ENCODE results near the gene HS3ST3B1. TPM values are rescaled to one million over a fixed set of nuclear protein-coding genes. Genes with fewer than 3 reads are reported as not detected.

The HS3ST3B1 gene
- total RNA-seq, result 27.6 and 28.0 TPM in 2 replicates

GRCh38 chr17:14300575-14301278, at the start of gene HS3ST3B1:
HS3ST3B1 (plus strand) TSS chr17:14301081; CDS start chr17:14301519, 438 bp downstream.
- intact Hi-C loops (cut with micrococcal nuclease), result loop anchor here (1.0 to 5.0 kb wide), 6 partner anchors 9 to 1282 kb away; partner anchors contain the start of genes COX10 and ELAC2

- intact Hi-C loops (cut with micrococcal nuclease), result no loop called here
Measured at GRCh38 chr17:14261406-14261805, 39.5 kb upstream of the HS3ST3B1 start.

- intact Hi-C loops (cut with micrococcal nuclease), result no loop called here
Measured at GRCh38 chr17:14268264-14268663, 32.6 kb upstream of the HS3ST3B1 start.

GRCh38 chr17:14269473-14269872, 31.4 kb upstream of the HS3ST3B1 start:
- intact Hi-C loops (cut with micrococcal nuclease), result no loop called here

- intact Hi-C loops (cut with micrococcal nuclease), result no loop called here
Measured at GRCh38 chr17:14270508-14270907, 30.4 kb upstream of the HS3ST3B1 start.

- intact Hi-C loops (cut with micrococcal nuclease), result no loop called here
Measured at GRCh38 chr17:14276535-14277250, 24.2 kb upstream of the HS3ST3B1 start.

- intact Hi-C loops (cut with micrococcal nuclease), result no loop called here
Measured at GRCh38 chr17:14281530-14281929, 19.4 kb upstream of the HS3ST3B1 start.

DNA sequence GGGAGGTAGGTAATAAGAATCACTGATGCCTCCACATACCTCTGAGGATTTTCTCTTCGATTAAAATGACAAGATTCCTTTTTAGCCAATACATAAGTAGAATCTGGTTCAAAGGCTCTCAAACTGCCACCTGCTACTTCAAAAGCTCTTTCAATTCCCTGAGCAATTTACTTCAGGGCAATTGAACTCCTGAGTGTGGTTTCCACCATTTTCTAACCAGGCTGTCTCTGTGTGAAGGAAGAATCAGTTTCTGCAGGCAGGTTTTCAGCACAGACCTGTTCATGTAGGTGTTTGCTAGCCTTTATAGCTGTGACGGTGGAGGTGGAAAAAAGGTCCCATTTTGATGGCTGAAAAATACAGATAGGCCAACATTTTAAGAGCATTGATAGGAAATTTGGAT, 18.2 kb upstream of the HS3ST3B1 start:
- intact Hi-C loops (cut with micrococcal nuclease), result no loop called here

DNA sequence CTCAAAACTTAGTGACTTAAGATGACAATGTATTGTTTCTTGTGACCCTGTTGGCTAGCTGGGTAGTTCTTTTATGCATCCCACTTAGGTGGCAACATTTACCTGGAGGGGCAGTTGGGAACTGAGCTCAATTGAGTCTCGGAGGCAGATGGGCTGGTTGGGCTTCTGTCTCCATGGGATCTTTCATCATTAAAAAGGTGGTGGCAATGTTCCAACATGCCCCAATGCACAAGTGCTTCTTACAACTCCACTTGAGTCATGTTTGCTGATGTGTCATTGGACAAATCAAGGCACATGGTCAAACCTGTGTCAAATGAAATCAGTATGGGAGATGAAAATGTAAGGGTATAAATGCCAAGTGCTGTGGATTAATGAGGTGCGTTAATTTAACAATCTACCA, 11.7 kb upstream of the HS3ST3B1 start:
- intact Hi-C loops (cut with micrococcal nuclease), result no loop called here

DNA sequence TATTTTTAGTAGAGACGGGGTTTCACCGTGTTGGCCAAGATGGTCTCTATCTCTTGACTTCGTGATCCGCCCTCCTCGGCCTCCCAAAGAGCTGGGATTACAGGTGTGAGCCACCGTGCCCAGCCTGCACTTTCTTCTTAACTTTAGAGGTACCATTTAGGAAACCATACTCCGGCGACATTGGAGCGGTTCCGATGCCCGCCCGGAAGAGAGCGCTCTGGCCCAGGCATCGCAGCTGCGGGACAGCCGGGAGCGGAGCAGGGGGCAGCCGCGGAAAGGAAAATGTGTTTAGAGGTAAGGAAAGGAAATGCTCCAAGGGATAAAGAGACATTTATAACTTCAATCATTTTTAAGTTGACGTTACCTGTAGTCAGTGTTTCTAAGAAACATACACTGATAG, 6.0 kb upstream of the HS3ST3B1 start:
- intact Hi-C loops (cut with micrococcal nuclease), result no loop called here

GRCh38 chr17:14295676-14296075, 5.2 kb upstream of the HS3ST3B1 start:
- intact Hi-C loops (cut with micrococcal nuclease), result no loop called here

DNA sequence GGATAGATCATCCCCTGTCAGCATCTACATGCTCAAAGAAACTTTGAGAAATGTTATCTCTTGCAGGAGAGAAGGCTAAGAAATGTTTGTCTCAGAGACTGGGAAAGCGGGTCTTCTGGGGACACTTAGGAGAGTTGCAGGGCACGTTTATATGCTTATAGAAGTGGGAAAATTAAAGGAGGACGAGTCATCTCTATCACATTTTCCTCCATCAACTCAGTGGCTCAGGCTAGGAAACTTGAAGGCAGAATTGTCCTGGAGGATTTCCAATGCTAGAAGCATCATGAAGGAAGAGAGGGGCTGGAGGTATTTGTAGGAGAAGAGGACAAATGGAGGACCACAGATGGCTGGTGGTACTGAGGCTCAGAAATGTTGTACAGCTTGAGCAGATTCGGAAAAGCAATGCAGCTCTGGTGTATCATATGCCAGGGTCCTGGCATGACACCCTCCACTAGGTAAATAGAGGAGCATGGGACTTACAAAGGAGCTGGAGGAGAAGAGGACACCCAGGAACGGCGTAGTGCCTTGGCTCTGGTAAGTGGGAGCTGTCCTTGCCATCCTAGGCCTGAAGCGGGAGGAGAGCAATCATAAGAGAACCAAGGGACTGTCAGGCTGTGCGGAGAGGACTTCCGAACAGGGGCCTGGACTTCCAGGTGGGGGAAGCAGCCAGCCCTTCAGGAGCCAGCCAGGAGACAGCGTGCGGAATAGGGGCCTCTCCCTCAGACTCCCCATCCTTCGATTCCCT, 4.5 kb upstream of the HS3ST3B1 start:
- intact Hi-C loops (cut with micrococcal nuclease), result no loop called here

DNA sequence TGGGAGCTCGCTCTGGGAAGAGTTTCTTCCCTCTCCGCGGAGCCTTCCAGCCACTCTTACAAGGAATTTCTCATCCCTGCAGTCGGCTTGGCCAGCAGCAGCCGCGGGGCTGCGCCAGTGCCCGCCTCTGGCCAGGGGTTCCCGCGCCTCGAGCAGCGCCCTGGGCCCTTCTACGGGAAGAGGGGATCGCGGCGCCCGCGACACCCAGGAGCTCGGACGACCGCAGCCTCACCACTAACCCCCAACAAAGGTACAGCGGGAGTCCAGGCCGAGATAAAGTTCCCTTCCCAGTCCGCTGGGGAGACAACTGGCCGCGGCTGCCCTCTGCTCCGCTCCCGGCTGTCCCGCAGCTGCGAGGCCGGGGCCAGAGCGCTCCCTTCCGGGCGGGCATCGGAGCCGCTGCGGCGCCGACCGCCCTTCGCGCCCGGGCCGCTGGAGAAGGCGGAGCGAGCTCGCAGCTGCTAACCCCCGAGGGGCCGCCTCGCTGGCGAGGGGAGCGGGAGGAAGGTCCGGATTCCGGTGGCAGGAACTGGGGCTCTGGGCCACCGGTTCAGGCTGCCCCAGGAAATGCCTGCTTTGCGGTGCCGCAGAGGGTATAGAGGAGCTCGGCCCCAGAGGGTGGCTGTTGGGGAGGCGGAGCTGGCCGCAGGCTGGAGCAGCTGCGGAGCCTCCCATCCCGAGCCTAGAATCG, 3.6 kb upstream of the HS3ST3B1 start:
- intact Hi-C loops (cut with micrococcal nuclease), result no loop called here

DNA sequence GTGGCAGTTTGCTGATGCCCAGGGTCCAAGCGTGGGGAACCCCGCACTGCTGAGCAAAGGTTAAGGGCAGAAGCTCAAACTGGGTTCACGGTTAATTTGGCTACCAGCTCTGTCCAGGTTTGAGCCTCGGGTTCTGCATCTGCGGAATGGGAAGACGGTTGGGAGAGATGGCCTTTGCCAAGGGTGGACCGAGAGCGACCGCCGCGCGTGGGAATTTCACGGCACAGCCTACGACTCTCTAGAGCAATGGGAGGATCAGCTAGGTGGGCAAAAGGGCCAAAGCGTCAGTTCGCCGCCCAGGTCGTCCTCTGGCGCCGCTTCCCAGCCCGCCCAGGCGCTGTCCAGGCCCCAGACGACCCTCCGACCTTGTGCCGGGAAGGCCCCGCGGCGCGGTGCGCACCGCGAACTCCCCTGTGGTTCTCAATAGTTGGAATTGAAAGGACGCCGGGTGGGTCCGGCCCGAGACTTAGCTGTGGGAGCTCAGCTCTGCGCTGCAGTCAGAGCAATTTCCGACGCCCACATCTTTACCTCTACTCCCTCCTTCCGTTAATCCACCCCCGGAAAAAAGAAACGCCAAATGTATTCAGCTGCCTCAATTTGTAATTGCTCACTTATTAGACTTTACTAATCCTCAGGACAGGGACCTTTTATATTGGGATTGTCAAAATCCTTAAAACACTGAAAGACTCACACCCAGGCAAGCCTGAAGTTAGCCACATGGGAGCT, 2.5 kb upstream of the HS3ST3B1 start:
- intact Hi-C loops (cut with micrococcal nuclease), result no loop called here

- intact Hi-C loops (cut with micrococcal nuclease), result no loop called here
Measured at GRCh38 chr17:14298947-14299279, 2.0 kb upstream of the HS3ST3B1 start.

DNA sequence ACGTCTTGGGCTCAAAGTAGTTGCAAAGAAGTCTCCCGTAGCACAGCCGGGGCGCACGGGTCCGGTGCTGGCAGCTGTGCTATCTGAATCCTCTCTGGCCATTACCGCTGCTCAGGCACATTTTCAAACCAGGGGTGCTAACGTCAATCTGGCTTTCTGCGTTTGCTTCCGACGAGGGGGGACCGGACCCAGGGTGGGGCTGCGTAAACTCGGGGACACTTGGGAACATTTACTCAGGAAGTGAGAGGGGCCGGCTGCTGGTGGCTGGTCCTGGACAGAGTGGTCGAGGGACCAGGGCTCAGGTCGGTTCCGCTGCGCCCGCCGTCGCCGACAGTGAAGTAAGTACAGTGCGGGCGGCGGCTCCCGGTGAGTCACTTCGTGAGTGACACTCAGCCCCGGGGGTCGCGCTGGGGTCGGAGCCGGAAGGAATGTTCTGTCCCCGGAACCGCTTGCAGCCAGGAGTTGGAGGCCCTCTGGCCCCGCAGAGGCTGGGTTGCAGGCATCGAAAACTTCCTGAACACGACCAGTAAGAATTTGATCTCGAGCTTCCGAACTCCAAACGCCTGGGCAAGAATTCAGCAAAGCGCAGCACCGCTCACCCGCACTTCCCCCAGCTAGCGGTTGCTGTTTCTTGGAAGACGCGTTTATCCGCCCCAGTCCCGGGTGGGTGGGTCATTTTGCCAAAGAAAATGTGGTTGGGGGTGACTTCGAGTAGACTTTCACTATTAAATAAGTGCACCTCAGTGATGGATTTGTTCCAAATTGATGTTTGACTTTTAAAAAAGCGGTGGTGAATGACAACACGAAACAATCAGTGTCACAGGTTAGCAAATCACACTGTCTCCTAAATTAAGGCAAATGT, 1.4 kb upstream of the HS3ST3B1 start:
- intact Hi-C loops (cut with micrococcal nuclease), result loop anchor here (1.0 to 5.0 kb wide), 4 partner anchors 98 to 1281 kb away; partner anchors contain the start of gene ELAC2

GRCh38 chr17:14301279-14302090, 604 bp downstream of the HS3ST3B1 start:
- intact Hi-C loops (cut with micrococcal nuclease), result loop anchor here (1.0 to 5.0 kb wide), 5 partner anchors 8 to 1283 kb away; partner anchors contain the start of genes COX10 and ELAC2

DNA sequence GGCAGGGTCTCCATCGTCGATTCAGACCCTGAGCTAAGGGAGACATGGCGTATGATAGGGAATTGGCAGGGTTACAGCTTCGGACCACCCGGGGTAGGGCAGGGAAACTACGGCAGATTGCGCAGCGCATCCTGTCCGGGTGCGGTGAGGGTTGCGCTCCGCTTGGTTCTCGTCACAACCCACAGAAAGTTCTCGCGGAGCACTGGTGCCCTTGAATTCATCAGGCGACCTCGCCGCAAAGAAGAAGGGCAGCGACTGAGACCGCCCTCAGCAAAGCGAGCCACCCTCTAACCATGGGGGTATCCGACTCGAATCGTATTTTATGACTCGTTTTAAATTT, 1.2 kb downstream of the HS3ST3B1 start:
- intact Hi-C loops (cut with micrococcal nuclease), result loop anchor here (1.0 to 5.0 kb wide), 2 partner anchors 705 to 1270 kb away; no protein-coding TSS in a partner anchor

Measured in T-helper 2 cell treated with Interferon-gamma antibody and Interleukin-4, amounts not matched to agents 100 ng/mL and 5 ng/mL, for 36 hours (primary cell).